ENCODE data around the gene CACNA2D1.
A peak's percentile ranks its signal among the peaks of the same experiment; 100 is the strongest.
"Not testable (repeated sequence)": the region's sequence is repeated elsewhere in the genome, so short reads cannot be mapped to it uniquely, and the experiment has no call there.

CACNA2D1 gene

DNA sequence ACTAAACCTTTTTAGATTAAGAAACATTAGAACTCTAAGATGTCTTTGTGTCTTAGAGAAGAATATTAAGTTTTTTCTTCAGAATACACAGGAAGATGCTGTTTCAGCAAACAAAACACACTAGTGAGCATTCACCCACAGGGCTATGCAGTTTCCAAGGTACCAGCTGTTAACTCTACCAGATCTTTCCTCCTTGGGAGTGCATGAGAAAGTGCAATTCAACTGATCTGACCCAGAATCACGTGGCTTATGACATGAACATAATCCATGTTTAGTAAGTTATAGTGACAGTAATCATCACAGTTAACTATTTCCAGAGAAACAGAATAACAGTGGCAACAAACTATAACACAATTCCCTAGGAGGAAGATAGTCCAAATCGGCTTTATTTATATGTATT lies 270.7 kb downstream of the CACNA2D1 start:
- peak; percentile 27 for DNase-seq (ENCODE audit: low spot score)

GRCh38 chr7:82172017-82172416 lies 271.6 kb downstream of the CACNA2D1 start:
- no peak for DNase-seq (ENCODE audit: low spot score)

GRCh38 chr7:82167558-82168314 lies 275.8 kb downstream of the CACNA2D1 start:
- DNase-seq (ENCODE audit: low spot score): peak; percentile 55

DNA sequence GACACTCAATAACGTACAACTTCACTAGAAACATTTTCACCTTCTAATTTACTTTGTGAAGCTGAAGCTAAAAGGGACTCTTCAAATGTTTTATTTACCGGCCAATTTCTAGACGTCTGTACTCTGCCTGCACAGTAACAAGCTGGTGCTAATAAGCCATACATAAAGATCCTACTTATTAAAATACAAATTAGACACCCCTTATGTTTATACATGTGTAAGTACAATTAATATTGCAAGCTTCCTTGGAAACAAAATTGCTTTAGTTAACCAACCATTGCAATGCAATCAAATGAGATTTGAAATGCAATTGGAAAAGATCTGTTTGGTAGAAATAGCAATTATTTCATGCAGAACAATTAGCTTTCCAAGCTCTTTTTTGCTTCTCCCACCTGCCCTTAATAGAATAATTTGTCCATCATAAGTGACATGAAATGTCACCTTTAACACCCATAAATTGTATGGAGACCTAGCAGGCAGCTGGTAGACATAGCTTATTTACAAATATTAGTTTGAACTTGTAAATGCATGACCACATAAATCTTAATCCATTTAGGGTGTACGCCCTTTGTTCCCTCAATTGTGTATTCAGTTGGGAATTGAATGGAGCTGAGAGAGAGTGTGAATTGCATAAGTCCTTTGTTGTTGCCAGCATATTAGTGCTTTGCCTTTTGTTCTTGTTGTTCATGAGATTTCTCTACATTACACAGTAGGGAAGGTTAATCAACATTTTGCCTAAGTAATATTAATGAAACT lies 277.1 kb downstream of the CACNA2D1 start:
- no peak for DNase-seq (ENCODE audit: low spot score)

GRCh38 chr7:82164813-82165212 lies 278.8 kb downstream of the CACNA2D1 start:
- DNase-seq (ENCODE audit: low spot score): no peak

GRCh38 chr7:82164410-82164809 lies 279.2 kb downstream of the CACNA2D1 start:
- no peak for DNase-seq (ENCODE audit: low spot score)

- DNase-seq (ENCODE audit: low spot score): no peak
These were observed 280.0 kb downstream of the CACNA2D1 start for GRCh38 chr7:82163586-82163985.

- DNase-seq (ENCODE audit: low spot score): no peak
These were observed 281.3 kb downstream of the CACNA2D1 start for GRCh38 chr7:82162289-82162688.

DNA sequence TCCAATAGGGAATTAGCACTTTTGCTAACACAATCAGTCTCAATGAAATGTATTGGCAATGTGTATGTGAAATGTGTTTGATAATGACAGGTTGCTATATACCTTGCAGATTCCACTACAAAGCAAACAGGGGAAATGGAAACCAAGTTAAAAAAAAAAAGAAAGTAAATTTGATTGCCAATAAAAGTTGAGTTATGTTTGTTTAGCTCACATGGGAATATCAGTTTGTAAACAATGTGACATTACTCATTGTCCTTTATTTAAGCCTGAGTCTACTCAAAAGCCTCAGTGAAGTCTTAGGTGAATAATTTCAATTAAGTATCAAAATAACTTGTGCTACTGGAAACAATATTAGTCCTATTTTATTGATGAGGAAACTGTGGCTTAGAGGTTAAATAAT lies 285.2 kb downstream of the CACNA2D1 start:
- DNase-seq (ENCODE audit: low spot score): no peak

- DNase-seq (ENCODE audit: low spot score): no peak
These were observed 286.7 kb downstream of the CACNA2D1 start for GRCh38 chr7:82156893-82157292.

GRCh38 chr7:82156168-82156567 lies 287.4 kb downstream of the CACNA2D1 start:
- DNase-seq (ENCODE audit: low spot score): no peak

DNA sequence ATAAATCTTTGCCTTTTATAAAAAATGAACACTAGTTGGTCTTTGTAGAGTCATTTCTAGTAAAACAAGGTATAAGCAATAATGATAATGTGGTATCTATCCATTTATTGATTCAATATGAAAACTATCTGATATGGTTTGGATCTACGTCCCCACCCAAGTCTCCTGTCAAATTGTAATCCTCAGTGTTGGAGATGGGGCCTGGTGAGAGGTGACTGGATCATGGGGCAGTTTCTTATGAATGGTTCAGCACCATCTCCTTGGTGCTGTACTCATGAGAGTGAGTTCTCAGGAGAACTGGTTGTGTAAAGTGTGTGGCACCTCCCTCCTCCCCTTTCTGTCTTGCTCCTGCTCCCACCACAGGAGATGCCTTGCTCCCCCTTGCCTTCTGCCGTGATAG lies 288.8 kb downstream of the CACNA2D1 start:
- DNase-seq (ENCODE audit: low spot score): no peak

DNA sequence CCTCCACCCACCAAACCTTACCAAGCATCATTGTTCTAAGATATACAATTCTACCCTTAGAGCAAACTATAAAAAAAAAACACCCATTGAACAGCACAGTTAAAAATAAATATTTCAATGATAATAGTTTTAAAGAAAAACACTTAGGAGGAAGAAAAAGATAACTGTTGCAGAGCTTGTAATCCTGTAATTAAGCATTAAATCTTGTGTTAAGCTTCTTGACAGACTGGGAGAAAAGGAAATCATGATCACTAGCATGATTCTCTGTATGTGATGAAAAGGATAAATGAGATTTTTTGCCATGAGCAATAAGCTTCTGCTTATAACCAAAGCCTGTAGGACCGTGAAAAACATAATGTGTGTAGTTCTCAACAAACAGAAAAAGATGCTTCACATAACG lies 289.8 kb downstream of the CACNA2D1 start:
- DNase-seq (ENCODE audit: low spot score): no peak

DNA sequence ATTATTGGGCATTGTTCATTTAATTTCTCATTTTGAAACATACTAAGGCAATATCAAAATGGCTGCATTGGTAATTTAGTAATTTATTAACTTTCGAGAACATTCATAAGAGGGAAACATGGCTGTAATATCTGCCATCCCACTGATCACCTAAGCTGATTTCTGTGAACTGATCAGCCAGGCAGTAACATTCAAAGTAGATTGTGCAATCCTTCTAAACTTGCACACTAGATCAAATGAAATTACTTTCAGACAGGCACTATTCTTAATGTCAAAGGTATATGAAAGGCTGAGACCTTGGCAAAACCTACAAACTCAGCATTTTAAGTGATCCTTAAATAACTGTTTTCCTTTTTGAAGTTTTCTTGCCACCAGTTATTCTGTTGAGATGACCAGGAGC lies 290.7 kb downstream of the CACNA2D1 start:
- no peak for DNase-seq (ENCODE audit: low spot score)

DNA sequence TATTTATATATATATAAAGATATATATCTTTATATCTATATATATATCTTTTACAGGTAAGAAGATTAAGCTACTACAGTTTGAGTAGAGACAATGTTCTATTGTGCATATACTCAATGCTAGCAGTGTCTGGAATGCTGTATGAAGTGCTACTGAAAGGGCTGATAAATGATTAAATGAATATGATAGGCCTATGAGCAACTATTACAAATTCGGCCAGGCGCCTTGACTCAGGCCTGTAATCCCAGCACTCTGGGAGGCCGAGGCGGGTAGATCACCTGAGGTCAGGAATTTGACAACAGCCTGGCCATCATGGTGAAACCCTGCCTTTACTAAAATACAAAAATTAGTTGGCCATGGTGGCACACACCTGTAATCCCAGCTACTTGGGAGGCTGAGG lies 297.1 kb downstream of the CACNA2D1 start:
- DNase-seq (ENCODE audit: low spot score): no peak

DNA sequence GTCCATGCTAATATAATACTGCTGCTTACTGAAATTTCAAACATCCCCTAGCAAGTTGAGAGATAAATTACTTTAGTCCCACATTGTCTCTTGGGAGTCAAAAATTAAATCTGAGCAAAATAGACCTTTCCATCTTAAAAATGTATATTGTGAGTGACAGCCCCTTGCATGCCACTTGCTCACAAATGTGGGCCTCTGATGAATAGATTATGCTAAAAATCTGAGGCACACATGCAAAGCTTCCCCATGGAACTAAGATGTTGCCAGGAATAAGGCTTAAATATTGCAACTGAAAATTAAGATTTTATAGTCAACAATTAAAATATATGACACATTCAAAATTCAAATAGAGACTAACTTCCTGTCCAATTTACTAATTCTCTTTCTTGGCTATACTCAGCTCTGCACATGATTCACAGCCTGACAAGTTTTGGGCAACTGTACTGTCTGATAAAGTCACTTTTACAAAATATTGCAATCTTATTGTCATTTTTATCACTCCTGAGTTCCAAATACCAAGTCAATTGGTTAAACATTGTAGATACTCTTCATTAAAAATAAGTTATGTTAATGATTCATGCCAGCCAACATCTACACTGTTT lies 301.2 kb downstream of the CACNA2D1 start:
- no peak for DNase-seq (ENCODE audit: low spot score)

GRCh38 chr7:82141427-82141826 lies 302.1 kb downstream of the CACNA2D1 start:
- no peak for DNase-seq (ENCODE audit: low spot score)

DNA sequence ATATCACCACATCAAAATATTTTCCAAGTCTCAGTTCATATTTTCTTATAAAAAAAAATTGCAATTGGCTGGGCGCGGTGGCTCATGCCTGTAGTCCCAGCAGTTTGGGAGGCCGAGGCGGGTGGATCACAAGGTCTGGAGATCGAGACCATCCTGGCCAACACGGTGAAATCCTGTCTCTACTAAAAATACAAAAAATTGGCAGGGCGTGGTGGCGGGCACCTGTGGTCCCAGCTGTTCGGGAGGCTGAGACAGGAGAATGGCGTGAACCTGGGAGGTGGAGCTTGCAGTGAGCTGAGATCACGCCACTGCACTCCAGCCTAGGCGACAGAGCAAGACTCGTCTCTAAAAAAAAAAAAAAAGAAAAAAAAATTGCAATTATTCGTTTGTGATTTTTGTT lies 303.0 kb downstream of the CACNA2D1 start:
- not testable (repeated sequence) for DNase-seq (ENCODE audit: low spot score)

- DNase-seq (ENCODE audit: low spot score): no peak
These were observed 312.4 kb downstream of the CACNA2D1 start for GRCh38 chr7:82131215-82131614.

DNA sequence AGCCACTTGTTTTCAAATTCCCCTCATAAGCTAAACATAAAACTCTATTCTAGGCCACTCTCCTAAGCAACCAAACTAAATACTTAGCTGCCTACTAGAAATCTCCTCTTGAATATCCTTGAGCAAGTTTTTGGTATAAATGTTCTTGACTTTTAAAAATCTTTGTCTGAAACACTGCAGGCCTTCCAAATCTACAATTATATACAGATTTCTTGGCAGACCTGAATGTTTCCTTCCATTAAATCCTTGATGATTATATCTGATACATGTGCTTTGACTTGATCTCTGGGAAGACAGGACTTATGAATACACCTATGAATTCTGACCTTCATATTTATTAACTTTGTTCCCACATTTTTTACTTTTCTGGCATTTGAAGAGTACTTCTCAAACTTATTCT lies 314.5 kb downstream of the CACNA2D1 start:
- no peak for DNase-seq (ENCODE audit: low spot score)

DNA sequence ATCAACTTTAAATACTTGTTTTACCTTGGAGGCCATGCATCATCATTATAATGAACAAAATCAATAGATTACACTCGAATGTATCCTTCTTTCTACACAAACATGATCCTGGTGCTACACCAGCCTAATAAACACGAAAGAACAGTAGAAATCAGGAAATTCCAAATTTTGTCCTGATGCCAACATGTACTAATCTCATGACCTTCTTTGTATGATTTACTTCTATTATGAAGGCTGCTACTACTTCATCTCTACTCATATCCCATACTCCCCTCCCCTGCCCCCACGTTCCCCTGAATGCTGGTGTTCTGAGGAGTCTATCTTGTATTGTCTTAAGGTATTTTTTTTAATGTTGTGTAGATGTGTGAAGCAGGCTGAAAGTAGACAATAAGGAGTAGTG lies 315.0 kb downstream of the CACNA2D1 start:
- no peak for DNase-seq (ENCODE audit: low spot score)

GRCh38 chr7:82126576-82126975 lies 317.0 kb downstream of the CACNA2D1 start:
- DNase-seq (ENCODE audit: low spot score): no peak

GRCh38 chr7:82124445-82124844 lies 319.1 kb downstream of the CACNA2D1 start:
- no peak for DNase-seq (ENCODE audit: low spot score)

All from SK-N-DZ (cell line).